OCI-LY1 (cell line): Measurements from ENCODE around the gene UPK3B.
"Not testable (repeated sequence)": the region's sequence is repeated elsewhere in the genome, so short reads cannot be mapped to it uniquely, and the experiment has no call there.

Experiments
- EZH2 ChIP-seq: fragments of 200-600 bp; sonication (generic), shearing (Covaris generic); IDR thresholded peaks from 2 replicates; pipeline ENCODE4 v1.8.0; 2017; ENCODE audit warnings: borderline replicate concordance, mixed run types, mild to moderate bottlenecking, antibody characterized with exemption, low read length, moderate library complexity, mixed read lengths
- TF ChIP-seq, protein P1 (sequence below): fragments of 200-600 bp; sonication (generic), shearing (Covaris generic); IDR thresholded peaks from 2 replicates; pipeline ENCODE4 v1.5.1; 2017; ENCODE audit warnings: mild to moderate bottlenecking, antibody characterized with exemption, low read length, moderate library complexity, mixed read lengths

DNA sequence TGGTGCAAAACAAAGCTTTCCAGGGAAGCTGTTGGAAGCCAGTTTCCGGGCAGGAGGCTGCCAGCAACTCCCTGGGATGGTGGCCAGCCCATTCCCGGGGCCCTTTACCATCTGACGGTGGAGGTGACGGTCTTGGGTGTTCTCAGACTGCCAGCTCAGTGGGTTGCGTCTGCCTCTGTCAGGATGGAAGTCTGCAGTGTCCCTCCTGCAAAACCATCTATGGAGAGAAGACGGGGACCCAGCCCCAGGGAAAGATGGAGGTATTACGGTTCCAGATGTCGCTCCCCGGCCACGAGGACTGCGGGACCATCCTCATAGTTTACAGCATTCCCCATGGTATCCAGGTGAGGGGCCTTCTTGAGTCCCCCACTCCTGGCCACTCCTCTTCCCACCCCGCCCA, 7.1 kb upstream of the UPK3B start:
- not testable (repeated sequence) for TF ChIP-seq EZH2
- TF ChIP-seq, protein P1, sequence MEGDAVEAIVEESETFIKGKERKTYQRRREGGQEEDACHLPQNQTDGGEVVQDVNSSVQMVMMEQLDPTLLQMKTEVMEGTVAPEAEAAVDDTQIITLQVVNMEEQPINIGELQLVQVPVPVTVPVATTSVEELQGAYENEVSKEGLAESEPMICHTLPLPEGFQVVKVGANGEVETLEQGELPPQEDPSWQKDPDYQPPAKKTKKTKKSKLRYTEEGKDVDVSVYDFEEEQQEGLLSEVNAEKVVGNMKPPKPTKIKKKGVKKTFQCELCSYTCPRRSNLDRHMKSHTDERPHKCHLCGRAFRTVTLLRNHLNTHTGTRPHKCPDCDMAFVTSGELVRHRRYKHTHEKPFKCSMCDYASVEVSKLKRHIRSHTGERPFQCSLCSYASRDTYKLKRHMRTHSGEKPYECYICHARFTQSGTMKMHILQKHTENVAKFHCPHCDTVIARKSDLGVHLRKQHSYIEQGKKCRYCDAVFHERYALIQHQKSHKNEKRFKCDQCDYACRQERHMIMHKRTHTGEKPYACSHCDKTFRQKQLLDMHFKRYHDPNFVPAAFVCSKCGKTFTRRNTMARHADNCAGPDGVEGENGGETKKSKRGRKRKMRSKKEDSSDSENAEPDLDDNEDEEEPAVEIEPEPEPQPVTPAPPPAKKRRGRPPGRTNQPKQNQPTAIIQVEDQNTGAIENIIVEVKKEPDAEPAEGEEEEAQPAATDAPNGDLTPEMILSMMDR: not testable (repeated sequence)
